Measurements from ENCODE around the gene STUM. TPM values are rescaled to one million over a fixed set of nuclear protein-coding genes. Genes with fewer than 3 reads are reported as not detected.

STUM gene
- total RNA-seq, 1 experiment from 2014 or later = 0.11 TPM

DNA sequence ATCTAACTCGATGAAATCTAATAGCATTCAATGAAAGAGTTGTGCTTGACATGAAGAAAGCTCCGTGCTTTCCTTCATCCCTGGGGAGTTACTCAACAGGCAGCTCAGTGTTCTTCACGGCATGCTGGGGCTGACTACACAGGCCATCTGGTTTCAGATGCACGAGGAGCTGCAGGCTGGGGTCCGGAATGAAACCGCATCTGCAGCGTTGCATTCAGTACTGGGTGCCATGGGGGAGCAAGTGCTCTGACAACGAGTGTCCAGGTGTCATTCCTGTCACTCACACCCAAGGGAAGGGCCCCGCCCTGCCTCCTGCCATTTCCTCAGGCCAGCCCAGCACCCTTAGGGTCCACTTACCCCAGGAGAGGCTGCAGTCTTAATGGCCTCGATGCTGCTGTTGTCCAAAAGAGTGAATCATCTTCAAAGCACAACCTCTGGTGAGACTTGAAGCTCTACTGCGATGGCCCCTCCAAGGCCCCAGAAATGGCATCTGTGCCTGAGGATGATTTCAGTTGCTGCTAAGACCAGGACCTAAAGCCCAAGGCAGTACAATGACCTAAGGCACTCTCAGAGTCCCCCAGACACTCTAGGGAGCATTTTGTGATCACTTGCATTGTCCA lies 61.4 kb downstream of the STUM start:
- peaks cover 2% of the 10 kb centered on the region; the same call in 1 of the 2 replicates for H3K27me3 Mint-ChIP-seq (ENCODE audit: low read depth)
- Histone ChIP-seq H3K23me2 (ENCODE audit: insufficient read length, low read depth, low read length, poor library complexity, severe bottlenecking) (no peaks in the 10 kb centered on the region), H2BK5ac (ENCODE audit: insufficient read length, low read length) (no peak overlapping the region), H4K8ac (replicated peaks; ENCODE audit: insufficient read length, low read depth, low read length) (no peak overlapping the region), H4K5ac (ENCODE audit: insufficient read length, low read depth, low read length) (no peak overlapping the region), H2BK12ac (ENCODE audit: insufficient read length, low read depth, low read length) (no peak overlapping the region), H3K4ac (ENCODE audit: low read depth, low read length) (no peak overlapping the region), H2BK15ac (ENCODE audit: low read depth, low read length) (no peak overlapping the region), H3K79me2 (ENCODE audit: insufficient read depth, low read length) (no peaks in the 10 kb centered on the region), H2BK20ac (ENCODE audit: low read depth, low read length, poor library complexity, severe bottlenecking) (no peak overlapping the region), H3K27ac (ENCODE audit: insufficient read length, low read depth, low read length) (no peak overlapping the region), H3K9me3 (ENCODE audit: control insufficient read depth, low read depth, low read length) (no peaks in the 10 kb centered on the region), H3K27me3 (ENCODE audit: insufficient read depth, low read length) (no peaks in the 10 kb centered on the region), H2BK120ac (ENCODE audit: low read depth, low read length, poor library complexity, severe bottlenecking) (no peak overlapping the region), H4K20me1 (ENCODE audit: control insufficient read depth, insufficient read depth, insufficient read length) (no peaks in the 10 kb centered on the region), H3K23ac (ENCODE audit: insufficient read length, low read depth, low read length) (no peak overlapping the region), H3T11ph (ENCODE audit: low read length) (no peak overlapping the region), H4K91ac (ENCODE audit: insufficient read length, low read depth, low read length) (no peak overlapping the region), H2AK5ac (ENCODE audit: insufficient read length, low read length) (no peak overlapping the region), H3K18ac (ENCODE audit: insufficient read length, low read depth, low read length) (no peak overlapping the region), H3K4me2 (ENCODE audit: insufficient read depth, insufficient read length, low read length) (no peak overlapping the region), H3K56ac (ENCODE audit: insufficient read length, low read depth, low read length) (no peak overlapping the region), H3K9ac (ENCODE audit: extremely low read depth, insufficient read length, low read length) (no peak overlapping the region), H3K4me1 (ENCODE audit: insufficient read depth, low read length) (no peaks in the 10 kb centered on the region; the same call in 1 of the 2 replicates), H3K14ac (ENCODE audit: insufficient read depth, low read length) (no peak overlapping the region; the same call in 1 of the 2 replicates), H2AFZ (ENCODE audit: low read length) (no peak overlapping the region), H3K79me1 (ENCODE audit: insufficient read depth, low read depth, low read length, poor library complexity, severe bottlenecking) (no peaks in the 10 kb centered on the region)
- DNase-seq = no peak
- no peak overlapping the region for H3K27ac Mint-ChIP-seq
- H3K36me3 Mint-ChIP-seq (ENCODE audit: insufficient read depth in 1 of 3, low read depth in 3 of 3) = no peaks in the 10 kb centered on the region
- H3K9me3 Mint-ChIP-seq = peaks cover 0 to 3% of the 10 kb centered on the region in 2 experiments; a peak in 2 of 5 replicates
- TF ChIP-seq, protein P1, sequence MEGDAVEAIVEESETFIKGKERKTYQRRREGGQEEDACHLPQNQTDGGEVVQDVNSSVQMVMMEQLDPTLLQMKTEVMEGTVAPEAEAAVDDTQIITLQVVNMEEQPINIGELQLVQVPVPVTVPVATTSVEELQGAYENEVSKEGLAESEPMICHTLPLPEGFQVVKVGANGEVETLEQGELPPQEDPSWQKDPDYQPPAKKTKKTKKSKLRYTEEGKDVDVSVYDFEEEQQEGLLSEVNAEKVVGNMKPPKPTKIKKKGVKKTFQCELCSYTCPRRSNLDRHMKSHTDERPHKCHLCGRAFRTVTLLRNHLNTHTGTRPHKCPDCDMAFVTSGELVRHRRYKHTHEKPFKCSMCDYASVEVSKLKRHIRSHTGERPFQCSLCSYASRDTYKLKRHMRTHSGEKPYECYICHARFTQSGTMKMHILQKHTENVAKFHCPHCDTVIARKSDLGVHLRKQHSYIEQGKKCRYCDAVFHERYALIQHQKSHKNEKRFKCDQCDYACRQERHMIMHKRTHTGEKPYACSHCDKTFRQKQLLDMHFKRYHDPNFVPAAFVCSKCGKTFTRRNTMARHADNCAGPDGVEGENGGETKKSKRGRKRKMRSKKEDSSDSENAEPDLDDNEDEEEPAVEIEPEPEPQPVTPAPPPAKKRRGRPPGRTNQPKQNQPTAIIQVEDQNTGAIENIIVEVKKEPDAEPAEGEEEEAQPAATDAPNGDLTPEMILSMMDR (conservative IDR thresholded peaks at IDR 0.05) = no peak
- H3K4me3 Mint-ChIP-seq = no peak overlapping the region
- no CpG with 5 or more reads among the region's 11 CpGs for whole genome bisulfite sequencing (ENCODE audit: extremely low coverage, insufficient read length, low lambda C conversion rate)
- peaks cover 15 to 45% of the 10 kb centered on the region in 2 experiments for H3K4me1 Mint-ChIP-seq

Measured in H9 (cell line).